NCI-H2196 (cell line): ENCODE results near the gene PLD1.
A peak's percentile ranks its signal among the peaks of the same experiment; 100 is the strongest.
"Not testable (repeated sequence)": the region's sequence is repeated elsewhere in the genome, so short reads cannot be mapped to it uniquely, and the experiment has no call there.

Experiments
- DNase-seq: peaks from one replicate; lab custom pipeline; 2025; ENCODE audit not compliant: unreplicated experiment; lab: John Stamatoyannopoulos, UW

PLD1 gene

GRCh38 chr3:171809861-171810628 is at the start of gene PLD1:
Gene PLD1, minus strand, starts transcription at chr3:171810483. Its CDS starts 72,432 bp downstream, at chr3:171738051.
- DNase-seq, result peak; percentile 90

- not testable (repeated sequence) for DNase-seq
Observed at GRCh38 chr3:171858770-171859169, 48.5 kb upstream of the PLD1 start.

- peak; percentile 14 for DNase-seq
Observed at GRCh38 chr3:171854649-171855305, 44.5 kb upstream of the PLD1 start.

GRCh38 chr3:171851660-171852058 is 41.4 kb upstream of the PLD1 start:
- no peak for DNase-seq

GRCh38 chr3:171850960-171851659 is 40.8 kb upstream of the PLD1 start:
- DNase-seq, result no peak

- no peak for DNase-seq
Observed at GRCh38 chr3:171850320-171850959, 40.2 kb upstream of the PLD1 start.

GRCh38 chr3:171849617-171850319 is 39.5 kb upstream of the PLD1 start:
- no peak for DNase-seq

GRCh38 chr3:171847595-171848259 is 37.4 kb upstream of the PLD1 start:
- no peak for DNase-seq

- DNase-seq, result no peak
Observed at GRCh38 chr3:171847133-171847532, 36.9 kb upstream of the PLD1 start.

- DNase-seq, result no peak
Observed at GRCh38 chr3:171846597-171846996, 36.3 kb upstream of the PLD1 start.

- DNase-seq, result no peak
Observed at GRCh38 chr3:171845481-171846284, 35.4 kb upstream of the PLD1 start.

GRCh38 chr3:171844873-171845272 is 34.6 kb upstream of the PLD1 start:
- no peak for DNase-seq

- DNase-seq, result peak; percentile 43
Observed at GRCh38 chr3:171842864-171843518, 32.7 kb upstream of the PLD1 start, which contains the start of gene TMEM212. Gene TMEM212, plus strand, starts transcription at chr3:171843349. Its CDS starts 35 bp downstream, at chr3:171843384.

GRCh38 chr3:171841620-171842000 is 31.3 kb upstream of the PLD1 start:
- DNase-seq, result no peak

GRCh38 chr3:171840811-171841619 is 30.7 kb upstream of the PLD1 start:
- no peak for DNase-seq

GRCh38 chr3:171840445-171840810 is 30.1 kb upstream of the PLD1 start:
- no peak for DNase-seq

GRCh38 chr3:171839270-171839669 is 29.0 kb upstream of the PLD1 start:
- no peak for DNase-seq

- DNase-seq, result no peak
Observed at GRCh38 chr3:171838218-171838720, 28.0 kb upstream of the PLD1 start.
